PC-9 (cell line): ENCODE measurements around the gene CYP2A13. TPM values are rescaled to one million over a fixed set of nuclear protein-coding genes. Genes with fewer than 3 reads are reported as not detected.

Source experiments
- BruUV-seq: library from RNA; stranded (reverse); fragments of 400-500 nt; replicated peaks from 2 replicates; lab custom pipeline; 2021; lab: Mats Ljungman, UMichigan
- CTCF ChIA-PET: fragments of 300-600 bp; sonication (Branson Sonifier 250); formaldehyde crosslinking; loops from one replicate; lab custom pipeline; 2022; ENCODE audit warnings: antibody characterized with exemption; lab: Charles Lee
- POLR2A ChIA-PET: fragments of 300-600 bp; sonication (Branson Sonifier 250); formaldehyde crosslinking; loops from one replicate; lab custom pipeline; 2022; ENCODE audit warnings: antibody characterized with exemption; ENCODE audit not compliant: unreplicated experiment; lab: Charles Lee
- DNase-seq, 2 experiments: peaks; one replicate each; pipeline versions ENCODE4 v3.0.0 to v3.0.0-alpha.2; 2015 to 2022; ENCODE audit warnings: mixed read lengths in 1 of 2
- H2AFZ ChIP-seq: fragments of 200-600 bp; sonication (generic); 2 replicates; pipeline ENCODE4 v1.8.1; 2017; ENCODE audit warnings: antibody characterized with exemption
- H3F3A ChIP-seq: fragments of 200-600 bp; sonication (generic); 2 replicates; pipeline ENCODE4 v1.8.1; 2017; ENCODE audit warnings: antibody characterized with exemption, mild to moderate bottlenecking, low read depth; ENCODE audit not compliant: insufficient read depth
- H3K27ac ChIP-seq: fragments of 200-600 bp; sonication (generic); 2 replicates; pipeline ENCODE4 v1.6.1; 2016; ENCODE audit warnings: mixed run types
- H3K27me3 ChIP-seq: fragments of 200-600 bp; sonication (generic); 2 replicates; pipeline ENCODE4 v1.6.1; 2016; ENCODE audit warnings: low read depth, mixed run types; ENCODE audit not compliant: insufficient read depth
- H3K36me3 ChIP-seq: fragments of 200-600 bp; sonication (generic); 2 replicates; pipeline ENCODE4 v1.6.1; 2016; ENCODE audit warnings: low read depth, mixed run types
- H3K4me1 ChIP-seq: fragments of 200-600 bp; sonication (generic); replicated peaks from 2 replicates; pipeline ENCODE4 v1.6.1; 2016; ENCODE audit warnings: mixed run types; ENCODE audit not compliant: insufficient read depth
- H3K4me2 ChIP-seq: fragments of 200-600 bp; sonication (generic); 2 replicates; pipeline ENCODE4 v1.6.1; 2017; ENCODE audit warnings: mixed run types
- H3K4me3 ChIP-seq: fragments of 200-600 bp; sonication (generic); 2 replicates; pipeline ENCODE4 v1.6.1; 2016; ENCODE audit warnings: mixed run types
- H3K79me2 ChIP-seq: fragments of 200-600 bp; sonication (generic); 2 replicates; pipeline ENCODE4 v1.6.1; 2017; ENCODE audit warnings: low read depth, mixed run types
- H3K9me2 ChIP-seq: fragments of 200-600 bp; sonication (generic); 2 replicates; pipeline ENCODE4 v1.8.1; 2017; ENCODE audit warnings: mild to moderate bottlenecking; ENCODE audit not compliant: insufficient read depth
- H3K9me3 ChIP-seq: fragments of 200-600 bp; sonication (generic); 2 replicates; pipeline ENCODE4 v1.8.1; 2016; ENCODE audit warnings: low read depth; ENCODE audit not compliant: insufficient read depth
- H4K20me1 ChIP-seq: fragments of 200-600 bp; sonication (generic); 2 replicates; pipeline ENCODE4 v1.8.1; 2017; ENCODE audit not compliant: insufficient read depth
- EZH2 ChIP-seq: fragments of 200-600 bp; sonication (generic); IDR thresholded peaks from 2 replicates; pipeline ENCODE4 v1.8.0; 2017; ENCODE audit warnings: antibody characterized with exemption, low read depth
- intact Hi-C: fragments of 100-400 bp; cut with micrococcal nuclease; formaldehyde crosslinking; loops from one replicate; pipeline ENCODE4 v1.10.0; 2022; ENCODE audit not compliant: unreplicated experiment
- total RNA-seq: library from RNA; stranded (reverse); gene quantifications from 2 replicates; pipeline ENCODE4 v1.2.3, GENCODE V29; 2021
- TF ChIP-seq, protein P1 (sequence below): fragments of 200-600 bp; sonication (generic); conservative IDR thresholded peaks from 2 replicates; pipeline ENCODE4 v1.6.1; 2017; ENCODE audit warnings: mixed run types, antibody characterized with exemption, mild to moderate bottlenecking, moderate library complexity

CYP2A13 gene
- total RNA-seq, 1 experiment from 2014 or later = not detected

DNA sequence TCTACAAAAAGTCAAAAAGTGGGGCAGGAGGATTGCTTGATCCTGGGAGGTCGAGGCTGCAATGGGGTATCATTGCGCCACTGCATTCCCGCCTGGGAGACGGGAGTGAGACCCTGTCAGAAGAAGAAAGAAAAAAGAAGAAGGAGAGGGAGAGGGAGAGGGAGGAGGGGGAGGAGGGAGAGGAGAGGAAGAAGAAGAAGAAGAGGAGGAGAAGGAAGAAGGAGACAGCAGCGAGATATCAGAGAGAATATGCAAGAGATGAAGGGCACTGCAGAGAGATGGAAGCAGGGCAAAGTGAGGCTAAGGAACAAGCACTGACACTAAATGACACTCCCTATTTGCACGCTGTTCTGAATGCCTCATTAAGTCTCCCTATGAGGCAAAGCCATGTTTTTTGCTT is 40.4 kb downstream of the CYP2A13 start:
- Histone ChIP-seq H3K27ac (no peak overlapping the region), H3K36me3 (no peaks in the 10 kb centered on the region), H3K4me1 (peaks cover 5% of the 10 kb centered on the region; the same call in 1 of the 2 replicates), H2AFZ (no peak overlapping the region), H3K9me3 (no peaks in the 10 kb centered on the region), H4K20me1 (no peaks in the 10 kb centered on the region), H3K4me2 (no peak overlapping the region), H3K27me3 (peaks cover 3% of the 10 kb centered on the region), H3K4me3 (no peak overlapping the region), H3K79me2 (no peaks in the 10 kb centered on the region), H3K9me2 (no peaks in the 10 kb centered on the region), H3F3A (peaks cover 7% of the 10 kb centered on the region; the same call in 1 of the 2 replicates)
- ChIA-PET POLR2A (no interaction called here), CTCF (no interaction called here)
- TF ChIP-seq, protein P1, sequence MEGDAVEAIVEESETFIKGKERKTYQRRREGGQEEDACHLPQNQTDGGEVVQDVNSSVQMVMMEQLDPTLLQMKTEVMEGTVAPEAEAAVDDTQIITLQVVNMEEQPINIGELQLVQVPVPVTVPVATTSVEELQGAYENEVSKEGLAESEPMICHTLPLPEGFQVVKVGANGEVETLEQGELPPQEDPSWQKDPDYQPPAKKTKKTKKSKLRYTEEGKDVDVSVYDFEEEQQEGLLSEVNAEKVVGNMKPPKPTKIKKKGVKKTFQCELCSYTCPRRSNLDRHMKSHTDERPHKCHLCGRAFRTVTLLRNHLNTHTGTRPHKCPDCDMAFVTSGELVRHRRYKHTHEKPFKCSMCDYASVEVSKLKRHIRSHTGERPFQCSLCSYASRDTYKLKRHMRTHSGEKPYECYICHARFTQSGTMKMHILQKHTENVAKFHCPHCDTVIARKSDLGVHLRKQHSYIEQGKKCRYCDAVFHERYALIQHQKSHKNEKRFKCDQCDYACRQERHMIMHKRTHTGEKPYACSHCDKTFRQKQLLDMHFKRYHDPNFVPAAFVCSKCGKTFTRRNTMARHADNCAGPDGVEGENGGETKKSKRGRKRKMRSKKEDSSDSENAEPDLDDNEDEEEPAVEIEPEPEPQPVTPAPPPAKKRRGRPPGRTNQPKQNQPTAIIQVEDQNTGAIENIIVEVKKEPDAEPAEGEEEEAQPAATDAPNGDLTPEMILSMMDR = no peak
- no peak for TF ChIP-seq EZH2
- no TSS peak for BruUV-seq
- DNase-seq = no peak
- intact Hi-C loops = loop anchor here (5.0 kb wide), 1 partner anchor 179 kb away; no protein-coding TSS in a partner anchor

DNA sequence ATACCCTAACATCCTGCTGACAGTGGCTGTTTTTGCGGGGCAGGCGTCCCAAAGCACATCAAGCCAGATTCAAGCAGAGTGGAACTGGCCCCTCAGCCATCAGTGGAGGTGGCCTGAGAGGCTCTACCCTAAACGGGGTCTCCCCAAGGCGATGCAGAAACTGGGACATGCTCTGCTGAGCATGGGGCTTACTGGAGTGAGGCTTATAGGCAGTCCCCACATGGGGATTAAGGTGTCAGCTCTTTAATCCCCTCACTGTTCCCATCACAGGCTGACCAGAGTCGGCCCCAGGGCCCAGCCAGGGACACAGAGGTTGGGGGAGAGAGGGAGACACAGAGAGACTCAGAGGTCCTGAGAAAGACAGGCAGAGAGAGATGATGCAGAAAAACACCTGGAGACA is 42.9 kb downstream of the CYP2A13 start:
- no peaks in the 10 kb centered on the region for H4K20me1 ChIP-seq
- ChIA-PET CTCF (no interaction called here), POLR2A (no interaction called here)
- H3K4me3 ChIP-seq = no peak overlapping the region
- no peak for TF ChIP-seq EZH2
- TF ChIP-seq, protein P1 = no peak
- H3K4me1 ChIP-seq = peaks cover 5% of the 10 kb centered on the region; the same call in 1 of the 2 replicates
- no TSS peak for BruUV-seq
- no peaks in the 10 kb centered on the region for H3K36me3 ChIP-seq
- H3K79me2 ChIP-seq = no peaks in the 10 kb centered on the region
- H3K9me2 ChIP-seq = no peaks in the 10 kb centered on the region
- no peak overlapping the region for H3K27ac ChIP-seq
- peaks cover 3% of the 10 kb centered on the region for H3K27me3 ChIP-seq
- no peak overlapping the region for H2AFZ ChIP-seq
- no peak overlapping the region for H3K4me2 ChIP-seq
- H3F3A ChIP-seq = peaks cover 7% of the 10 kb centered on the region; the same call in 1 of the 2 replicates
- DNase-seq = no peak
- H3K9me3 ChIP-seq = no peaks in the 10 kb centered on the region
- intact Hi-C loops = no loop called here

DNA sequence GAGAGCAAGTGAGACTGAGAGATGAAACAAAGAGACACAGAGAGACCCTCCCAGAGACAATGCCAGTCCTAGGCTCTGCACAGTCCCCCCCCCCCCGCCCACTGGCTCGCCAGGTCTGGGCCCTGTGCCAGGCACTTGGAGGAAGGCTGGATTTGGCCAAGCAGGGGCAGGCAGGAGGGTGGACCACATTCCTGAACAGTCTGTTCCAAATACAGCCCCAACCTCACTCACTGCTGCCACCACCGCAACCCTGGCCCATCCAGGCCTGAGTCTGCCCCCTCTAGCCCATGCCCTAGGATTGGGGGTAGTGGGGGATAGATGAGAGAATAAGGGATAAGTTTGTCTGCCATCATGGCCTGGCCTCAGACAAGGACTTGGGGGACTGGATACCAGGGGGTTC is 45.0 kb downstream of the CYP2A13 start:
- no TSS peak for BruUV-seq
- Histone ChIP-seq H3K4me2 (no peak overlapping the region), H3K4me1 (peaks cover 5% of the 10 kb centered on the region; the same call in 1 of the 2 replicates), H4K20me1 (no peaks in the 10 kb centered on the region), H3F3A (no peaks in the 10 kb centered on the region), H3K27me3 (peaks cover 3% of the 10 kb centered on the region), H3K79me2 (no peaks in the 10 kb centered on the region), H3K27ac (no peak overlapping the region), H2AFZ (no peak overlapping the region), H3K36me3 (no peaks in the 10 kb centered on the region), H3K9me2 (no peaks in the 10 kb centered on the region), H3K4me3 (no peak overlapping the region), H3K9me3 (no peaks in the 10 kb centered on the region)
- intact Hi-C loops = no loop called here
- TF ChIP-seq, protein P1 = no peak
- TF ChIP-seq EZH2 = no peak
- POLR2A ChIA-PET = no interaction called here
- CTCF ChIA-PET = no interaction called here
- DNase-seq = peak in 1 of 2 experiments; percentile 33
